T-helper 2 cell treated with Interferon-gamma antibody and Interleukin-4, amounts not matched to agents 100 ng/mL and 5 ng/mL, for 36 hours (primary cell): Measurements from ENCODE around the gene NRG3. TPM values are rescaled to one million over a fixed set of nuclear protein-coding genes. Genes with fewer than 3 reads are reported as not detected.

Experiments used
- intact Hi-C: fragments of 100-400 bp; cut with micrococcal nuclease; formaldehyde crosslinking; loops from one replicate; pipeline ENCODE4 v1.15.1; 2023
- total RNA-seq: library from RNA; stranded (reverse); gene quantifications from 2 replicates; pipeline ENCODE4 v1.2.3, GENCODE V29; 2022

Gene NRG3
- total RNA-seq, 1 donor from 2014 or later = not detected

- intact Hi-C loops = no loop called here
Measured at GRCh38 chr10:82084904-82085303, 209.9 kb downstream of the NRG3 start.

- intact Hi-C loops = no loop called here
Measured at GRCh38 chr10:82089327-82089726, 214.3 kb downstream of the NRG3 start.

GRCh38 chr10:82091413-82091812, 216.4 kb downstream of the NRG3 start:
- intact Hi-C loops = no loop called here

GRCh38 chr10:82092111-82092510, 217.1 kb downstream of the NRG3 start:
- intact Hi-C loops = no loop called here

- intact Hi-C loops = no loop called here
Measured at GRCh38 chr10:82124713-82125112, 249.7 kb downstream of the NRG3 start.

GRCh38 chr10:82128527-82128926, 253.5 kb downstream of the NRG3 start:
- intact Hi-C loops = no loop called here

GRCh38 chr10:82136103-82136502, 261.1 kb downstream of the NRG3 start:
- intact Hi-C loops = no loop called here

GRCh38 chr10:82144153-82144552, 269.2 kb downstream of the NRG3 start:
- intact Hi-C loops = no loop called here

GRCh38 chr10:82148764-82149163, 273.8 kb downstream of the NRG3 start:
- intact Hi-C loops = no loop called here

- intact Hi-C loops = no loop called here
Measured at GRCh38 chr10:82149674-82150073, 274.7 kb downstream of the NRG3 start.

GRCh38 chr10:82150123-82150900, 275.3 kb downstream of the NRG3 start:
- intact Hi-C loops = no loop called here

GRCh38 chr10:82160307-82160706, 285.3 kb downstream of the NRG3 start:
- intact Hi-C loops = no loop called here

GRCh38 chr10:82161264-82161663, 286.3 kb downstream of the NRG3 start:
- intact Hi-C loops = no loop called here

- intact Hi-C loops = no loop called here
Measured at GRCh38 chr10:82162549-82163195, 287.7 kb downstream of the NRG3 start.

- intact Hi-C loops = no loop called here
Measured at GRCh38 chr10:82171899-82172298, 296.9 kb downstream of the NRG3 start.

- intact Hi-C loops = no loop called here
Measured at GRCh38 chr10:82176587-82176986, 301.6 kb downstream of the NRG3 start.

GRCh38 chr10:82190432-82191260, 315.7 kb downstream of the NRG3 start:
- intact Hi-C loops = no loop called here

- intact Hi-C loops = no loop called here
Measured at GRCh38 chr10:82191653-82192052, 316.7 kb downstream of the NRG3 start.

GRCh38 chr10:82192665-82193064, 317.7 kb downstream of the NRG3 start:
- intact Hi-C loops = no loop called here

GRCh38 chr10:82194419-82194818, 319.4 kb downstream of the NRG3 start:
- intact Hi-C loops = no loop called here

GRCh38 chr10:82206831-82207230, 331.8 kb downstream of the NRG3 start:
- intact Hi-C loops = no loop called here

GRCh38 chr10:82208726-82209125, 333.7 kb downstream of the NRG3 start:
- intact Hi-C loops = no loop called here
